ENCODE measurements around the gene LHX3. TPM values are rescaled to one million over a fixed set of nuclear protein-coding genes. Genes with fewer than 3 reads are reported as not detected.

The LHX3 gene
- total RNA-seq, 2 donors from 2014 or later, result not detected

DNA sequence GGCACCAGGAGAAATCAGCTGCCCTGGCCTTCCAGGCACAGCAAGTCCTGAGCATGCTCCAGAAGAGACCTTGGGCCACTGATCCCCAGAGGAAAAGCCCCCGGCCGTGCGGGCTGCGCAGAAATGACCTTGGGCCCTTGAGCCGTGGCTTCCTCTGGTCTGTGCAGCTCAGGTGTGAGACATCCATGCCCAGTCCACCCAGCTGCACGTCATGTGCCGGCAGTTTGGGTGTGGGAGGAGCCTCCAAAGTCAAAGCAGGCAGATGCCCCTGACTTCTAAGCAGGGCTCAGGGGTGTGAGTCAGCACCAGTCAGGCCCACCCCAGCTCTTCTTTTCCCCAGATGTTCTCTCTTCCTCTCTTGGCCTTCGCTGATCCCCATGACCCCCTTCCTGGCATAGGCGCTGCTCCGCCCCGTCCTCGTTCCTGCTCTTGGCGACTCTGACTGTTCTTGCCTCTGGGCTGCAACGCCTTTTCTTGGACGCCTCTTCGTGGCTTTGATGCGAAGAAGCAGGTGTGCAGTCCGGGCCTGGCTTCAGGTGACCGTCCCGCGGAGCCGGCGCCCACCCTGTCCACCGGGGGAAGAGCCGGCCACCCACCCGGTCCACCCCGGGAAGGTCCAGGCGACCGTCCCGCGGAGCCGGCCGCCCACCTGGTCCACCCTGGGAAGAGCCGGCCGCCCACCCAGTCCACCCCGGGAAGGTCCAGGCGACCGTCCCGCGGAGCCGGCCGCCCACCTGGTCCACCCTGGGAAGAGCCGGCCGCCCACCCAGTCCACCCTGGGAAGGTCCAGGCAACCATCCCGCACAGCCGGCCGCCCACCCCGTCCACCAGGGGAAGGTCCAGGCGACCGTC, 46.6 kb upstream of the LHX3 start:
- no peaks in the 10 kb centered on the region for H3K4me1 ChIP-seq (ENCODE audit: control insufficient read depth in 1 of 2, low read depth in 2 of 2)
- ATAC-seq (ENCODE audit: insufficient number of reproducible peaks, low FRiP score, low read depth), result no peak
- TF ChIP-seq CTCF (IDR thresholded peaks at IDR 0.05), result no peak
- DNase-seq (ENCODE audit: low spot score), result no peak
- H3K4me3 ChIP-seq, result no peak overlapping the region
- H3K27ac ChIP-seq, result no peak overlapping the region
- H3K36me3 ChIP-seq, result no peaks in the 10 kb centered on the region
- H3K27me3 ChIP-seq (replicated peaks; ENCODE audit: insufficient read depth), result no peaks in the 10 kb centered on the region
- H3K9me3 ChIP-seq, result no peaks in the 10 kb centered on the region

- no peaks in the 10 kb centered on the region for H3K36me3 ChIP-seq
- no peaks in the 10 kb centered on the region for H3K4me1 ChIP-seq (ENCODE audit: control insufficient read depth in 1 of 2, low read depth in 2 of 2)
- H3K9me3 ChIP-seq, result no peaks in the 10 kb centered on the region
- H3K4me3 ChIP-seq, result no peak overlapping the region
- ATAC-seq (ENCODE audit: insufficient number of reproducible peaks, low FRiP score, low read depth) (no peak), DNase-seq (ENCODE audit: low spot score) (no peak)
- H3K27me3 ChIP-seq (replicated peaks; ENCODE audit: insufficient read depth), result no peaks in the 10 kb centered on the region
- no peak for TF ChIP-seq CTCF (IDR thresholded peaks at IDR 0.05)
- no peak overlapping the region for H3K27ac ChIP-seq
Measured at GRCh38 chr9:136250676-136251075, 45.7 kb upstream of the LHX3 start.

- no peaks in the 10 kb centered on the region for H3K9me3 ChIP-seq
- no peak for TF ChIP-seq CTCF (IDR thresholded peaks at IDR 0.05)
Measured at GRCh38 chr9:136249877-136250559, 45.1 kb upstream of the LHX3 start.

GRCh38 chr9:136248951-136249876, 44.3 kb upstream of the LHX3 start:
- Histone ChIP-seq H3K4me1 (ENCODE audit: control insufficient read depth in 1 of 2, low read depth in 2 of 2) (peaks cover 8 to 11% of the 10 kb centered on the region in 2 donors), H3K27ac (no peak overlapping the region), H3K4me3 (no peak overlapping the region), H3K27me3 (replicated peaks; ENCODE audit: insufficient read depth) (no peaks in the 10 kb centered on the region), H3K9me3 (no peaks in the 10 kb centered on the region), H3K36me3 (no peaks in the 10 kb centered on the region)
- no peak for ATAC-seq (ENCODE audit: insufficient number of reproducible peaks, low FRiP score, low read depth)
- no peak for DNase-seq (ENCODE audit: low spot score)
- no peak for TF ChIP-seq CTCF (IDR thresholded peaks at IDR 0.05)

More at GRCh38 chr9:136249877-136250559, 45.1 kb upstream of the LHX3 start:
- Histone ChIP-seq H3K27ac (no peak overlapping the region), H3K27me3 (replicated peaks; ENCODE audit: insufficient read depth) (no peaks in the 10 kb centered on the region), H3K4me1 (ENCODE audit: control insufficient read depth in 1 of 2, low read depth in 2 of 2) (peaks cover 1 to 3% of the 10 kb centered on the region in 2 donors), H3K4me3 (no peak overlapping the region), H3K36me3 (no peaks in the 10 kb centered on the region)
- ATAC-seq (ENCODE audit: insufficient number of reproducible peaks, low FRiP score, low read depth) (no peak), DNase-seq (ENCODE audit: low spot score) (no peak)
